H9 (cell line): Measurements from ENCODE around the gene NYAP2. TPM values are rescaled to one million over a fixed set of nuclear protein-coding genes. Genes with fewer than 3 reads are reported as not detected.

Source experiments
- DNase-seq: peaks from one replicate; pipeline ENCODE4 v3.0.0-alpha.2; 2017
- H2AFZ ChIP-seq: one replicate; pipeline ENCODE4 v1.6.1; 2013; ENCODE audit warnings: mild to moderate bottlenecking, low read length, control low read depth, moderate library complexity
- H2AK5ac ChIP-seq: 2 replicates; pipeline ENCODE4 v1.6.1; 2013; ENCODE audit warnings: low read length, control low read depth, mixed read lengths; ENCODE audit not compliant: insufficient read length
- H2BK120ac ChIP-seq: one replicate; pipeline ENCODE4 v1.6.1; 2013; ENCODE audit warnings: low read depth, mild to moderate bottlenecking, low read length, control low read depth, inconsistent platforms; ENCODE audit not compliant: poor library complexity, severe bottlenecking
- H2BK12ac ChIP-seq: 2 replicates; pipeline ENCODE4 v1.6.1; 2013; ENCODE audit warnings: low read length, control low read depth, mixed read lengths, low read depth; ENCODE audit not compliant: insufficient read length
- H2BK15ac ChIP-seq: 2 replicates; pipeline ENCODE4 v1.6.1; 2013; ENCODE audit warnings: low read depth, low read length, control low read depth
- H2BK20ac ChIP-seq: one replicate; pipeline ENCODE4 v1.6.1; 2013; ENCODE audit warnings: low read depth, mild to moderate bottlenecking, low read length, control low read depth, inconsistent platforms; ENCODE audit not compliant: poor library complexity, severe bottlenecking
- H2BK5ac ChIP-seq: 2 replicates; pipeline ENCODE4 v1.6.1; 2013; ENCODE audit warnings: low read length, control low read depth, mixed read lengths; ENCODE audit not compliant: insufficient read length
- H3K14ac ChIP-seq: 2 replicates; pipeline ENCODE4 v1.6.1; 2013; ENCODE audit warnings: low read length, control low read depth; ENCODE audit not compliant: insufficient read depth
- H3K18ac ChIP-seq: 2 replicates; pipeline ENCODE4 v1.6.1; 2013; ENCODE audit warnings: low read depth, mild to moderate bottlenecking, mixed read lengths, low read length, control low read depth; ENCODE audit not compliant: insufficient read length
- H3K23ac ChIP-seq: 2 replicates; pipeline ENCODE4 v1.6.1; 2013; ENCODE audit warnings: low read length, control low read depth, mixed read lengths, low read depth; ENCODE audit not compliant: insufficient read length
- H3K23me2 ChIP-seq: 2 replicates; pipeline ENCODE4 v1.6.1; 2013; ENCODE audit warnings: low read depth, mild to moderate bottlenecking, mixed read lengths, low read length, control low read depth; ENCODE audit not compliant: insufficient read length, poor library complexity, severe bottlenecking
- H3K27ac ChIP-seq: 2 replicates; pipeline ENCODE4 v1.5.1; 2013; ENCODE audit warnings: low read length, control low read depth, mixed read lengths, low read depth; ENCODE audit not compliant: insufficient read length
- H3K27me3 ChIP-seq: 2 replicates; pipeline ENCODE4 v1.6.1; 2013; ENCODE audit warnings: low read length, control low read depth, inconsistent platforms; ENCODE audit not compliant: insufficient read depth
- H3K4ac ChIP-seq: 2 replicates; pipeline ENCODE4 v1.6.1; 2013; ENCODE audit warnings: low read depth, mild to moderate bottlenecking, control low read depth, inconsistent platforms, low read length, moderate library complexity
- H3K4me1 ChIP-seq: 2 replicates; pipeline ENCODE4 v1.6.1; 2013; ENCODE audit warnings: low read length, control low read depth, inconsistent platforms; ENCODE audit not compliant: insufficient read depth
- H3K4me2 ChIP-seq: 2 replicates; pipeline ENCODE4 v1.6.1; 2013; ENCODE audit warnings: low read length, control low read depth, mixed read lengths; ENCODE audit not compliant: insufficient read length, insufficient read depth
- H3K56ac ChIP-seq: 2 replicates; pipeline ENCODE4 v1.6.1; 2013; ENCODE audit warnings: low read depth, mild to moderate bottlenecking, mixed read lengths, low read length, control low read depth; ENCODE audit not compliant: insufficient read length
- H3K79me1 ChIP-seq: 2 replicates; pipeline ENCODE4 v1.6.1; 2013; ENCODE audit warnings: low read depth, mild to moderate bottlenecking, moderate library complexity, low read length, control low read depth, inconsistent platforms; ENCODE audit not compliant: insufficient read depth, poor library complexity, severe bottlenecking
- H3K79me2 ChIP-seq: 2 replicates; pipeline ENCODE4 v1.6.1; 2013; ENCODE audit warnings: low read length, control low read depth, inconsistent platforms; ENCODE audit not compliant: insufficient read depth
- H3K9ac ChIP-seq: 2 replicates; pipeline ENCODE4 v1.6.1; 2013; ENCODE audit warnings: low read length, control low read depth, mixed read lengths; ENCODE audit not compliant: insufficient read length; ENCODE audit errors: extremely low read depth
- H3K9me3 ChIP-seq: one replicate; pipeline ENCODE4 v1.6.1; 2013; ENCODE audit warnings: low read depth, low read length, inconsistent platforms; ENCODE audit not compliant: control insufficient read depth
- H3T11ph ChIP-seq: one replicate; pipeline ENCODE4 v1.6.1; 2013; ENCODE audit warnings: mild to moderate bottlenecking, low read length, control low read depth, inconsistent platforms
- H4K20me1 ChIP-seq: one replicate; pipeline ENCODE4 v1.6.1; 2013; ENCODE audit not compliant: control insufficient read depth, insufficient read length, insufficient read depth
- H4K5ac ChIP-seq: 2 replicates; pipeline ENCODE4 v1.6.1; 2013; ENCODE audit warnings: low read depth, mild to moderate bottlenecking, mixed read lengths, low read length, control low read depth; ENCODE audit not compliant: insufficient read length
- H4K8ac ChIP-seq: replicated peaks from 2 replicates; pipeline ENCODE4 v1.6.1; 2013; ENCODE audit warnings: low read length, control low read depth, mixed read lengths, low read depth; ENCODE audit not compliant: insufficient read length
- H4K91ac ChIP-seq: 2 replicates; pipeline ENCODE4 v1.6.1; 2013; ENCODE audit warnings: low read depth, mild to moderate bottlenecking, moderate library complexity, mixed read lengths, low read length, control low read depth; ENCODE audit not compliant: insufficient read length
- H3K27ac Mint-ChIP-seq, 3 experiments: 2 replicates in 2 of 3; 3 replicates in 1 of 3; pipeline ENCODE4 v1.8.0; 2020 to 2021; ENCODE audit warnings: mixed read lengths in 3 of 3, mild to moderate bottlenecking in 1 of 3, moderate library complexity in 1 of 3
- H3K27me3 Mint-ChIP-seq: 2 replicates; pipeline ENCODE4 v1.8.0; 2021; ENCODE audit warnings: low read depth, mild to moderate bottlenecking, moderate library complexity, mixed read lengths
- H3K36me3 Mint-ChIP-seq, 3 experiments: 2 replicates in 2 of 3; 3 replicates in 1 of 3; pipeline ENCODE4 v1.8.0; 2020 to 2021; ENCODE audit warnings: low read depth in 3 of 3, mixed read lengths in 3 of 3; ENCODE audit not compliant: insufficient read depth in 1 of 3
- H3K4me1 Mint-ChIP-seq, 2 experiments: 2 replicates each; pipeline ENCODE4 v1.8.0; 2020; ENCODE audit warnings: mixed read lengths in 2 of 2
- H3K4me3 Mint-ChIP-seq, 2 experiments: 2 replicates in 1 of 2; 3 replicates in 1 of 2; pipeline ENCODE4 v1.8.0; 2020 to 2021; ENCODE audit warnings: mild to moderate bottlenecking in 2 of 2, mixed read lengths in 2 of 2, moderate library complexity in 1 of 2
- H3K9me3 Mint-ChIP-seq, 2 experiments: 2 replicates in 1 of 2; 3 replicates in 1 of 2; pipeline ENCODE4 v1.8.0; 2020; ENCODE audit warnings: mild to moderate bottlenecking in 2 of 2, mixed read lengths in 2 of 2, moderate library complexity in 1 of 2
- WGBS: extraction: QIAGEN DNeasy Blood & Tissue Kit; methylation state at CpG from one replicate; pipeline ENCODE4 v1.1.7; 2013; ENCODE audit warnings: missing lambda C conversion rate, low lambda C conversion rate, mixed read lengths; ENCODE audit not compliant: insufficient read length; ENCODE audit errors: extremely low coverage; 5-methylcytosine and 5-hydroxymethylcytosine counted together
- total RNA-seq: library from RNA; stranded (reverse); gene quantifications from 2 replicates; pipeline ENCODE4 v1.2.1, GENCODE V29; 2021
- TF ChIP-seq, protein P1 (sequence below): fragments of 200-600 bp; sonication (generic); conservative IDR thresholded peaks from 3 replicates; pipeline ENCODE4 v1.8.0; 2021; ENCODE audit warnings: antibody characterized with exemption, mild to moderate bottlenecking

Gene NYAP2
- total RNA-seq, 1 experiment from 2014 or later: not detected

DNA sequence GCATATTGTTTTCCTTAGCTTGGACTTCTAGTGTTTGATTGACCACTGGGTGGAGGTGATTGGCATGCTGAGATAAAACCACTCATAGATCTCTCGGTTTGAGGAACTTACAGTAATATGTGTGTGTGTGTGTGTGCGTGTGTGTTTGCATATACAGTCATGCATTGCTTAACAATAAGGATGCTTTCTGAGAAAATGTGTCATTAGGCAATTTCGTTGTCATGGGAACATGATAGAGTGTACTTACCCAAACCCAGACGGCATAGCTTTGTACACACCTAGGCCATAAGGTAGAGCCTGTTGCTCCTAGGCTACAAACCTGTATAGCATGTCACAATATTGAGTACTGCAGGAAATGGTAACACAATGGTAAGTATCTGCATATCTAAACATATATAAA lies 167.3 kb downstream of the NYAP2 start:
- no peak overlapping the region for H4K5ac ChIP-seq
- H3K9me3 ChIP-seq: peaks cover 8% of the 10 kb centered on the region
- no peak overlapping the region for H2AFZ ChIP-seq
- H3K23ac ChIP-seq: no peak overlapping the region
- no peak overlapping the region for H3K27ac ChIP-seq
- no peaks in the 10 kb centered on the region; the same call in 1 of the 2 replicates for H3K4me1 ChIP-seq
- no peak overlapping the region for H3K18ac ChIP-seq
- Mint-ChIP-seq H3K36me3 (peaks cover 2 to 5% (median 2%) of the 10 kb centered on the region in 3 experiments), H3K27ac (no peak overlapping the region), H3K9me3 (peaks cover 8 to 10% of the 10 kb centered on the region in 2 experiments), H3K27me3 (no peaks in the 10 kb centered on the region; the same call in none of the 2 replicates), H3K4me3 (no peak overlapping the region), H3K4me1 (peaks cover 5% of the 10 kb centered on the region in 2 experiments)
- no peak overlapping the region for H3K4me2 ChIP-seq
- H3K56ac ChIP-seq: no peak overlapping the region
- no peaks in the 10 kb centered on the region for H4K20me1 ChIP-seq
- H3K23me2 ChIP-seq: no peaks in the 10 kb centered on the region
- H3K27me3 ChIP-seq: no peaks in the 10 kb centered on the region
- no peak overlapping the region for H4K91ac ChIP-seq
- H4K8ac ChIP-seq: no peak overlapping the region
- no CpG with 5 or more reads among the region's 4 CpGs for WGBS
- no peak overlapping the region for H3K14ac ChIP-seq
- no peak overlapping the region for H2BK12ac ChIP-seq
- H2BK5ac ChIP-seq: no peak overlapping the region
- H3T11ph ChIP-seq: no peak overlapping the region
- H2BK20ac ChIP-seq: no peak overlapping the region
- H3K4ac ChIP-seq: no peak overlapping the region
- TF ChIP-seq, protein P1, sequence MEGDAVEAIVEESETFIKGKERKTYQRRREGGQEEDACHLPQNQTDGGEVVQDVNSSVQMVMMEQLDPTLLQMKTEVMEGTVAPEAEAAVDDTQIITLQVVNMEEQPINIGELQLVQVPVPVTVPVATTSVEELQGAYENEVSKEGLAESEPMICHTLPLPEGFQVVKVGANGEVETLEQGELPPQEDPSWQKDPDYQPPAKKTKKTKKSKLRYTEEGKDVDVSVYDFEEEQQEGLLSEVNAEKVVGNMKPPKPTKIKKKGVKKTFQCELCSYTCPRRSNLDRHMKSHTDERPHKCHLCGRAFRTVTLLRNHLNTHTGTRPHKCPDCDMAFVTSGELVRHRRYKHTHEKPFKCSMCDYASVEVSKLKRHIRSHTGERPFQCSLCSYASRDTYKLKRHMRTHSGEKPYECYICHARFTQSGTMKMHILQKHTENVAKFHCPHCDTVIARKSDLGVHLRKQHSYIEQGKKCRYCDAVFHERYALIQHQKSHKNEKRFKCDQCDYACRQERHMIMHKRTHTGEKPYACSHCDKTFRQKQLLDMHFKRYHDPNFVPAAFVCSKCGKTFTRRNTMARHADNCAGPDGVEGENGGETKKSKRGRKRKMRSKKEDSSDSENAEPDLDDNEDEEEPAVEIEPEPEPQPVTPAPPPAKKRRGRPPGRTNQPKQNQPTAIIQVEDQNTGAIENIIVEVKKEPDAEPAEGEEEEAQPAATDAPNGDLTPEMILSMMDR: no peak
- no peak overlapping the region for H2BK15ac ChIP-seq
- no peaks in the 10 kb centered on the region for H3K79me2 ChIP-seq
- no peaks in the 10 kb centered on the region for H3K79me1 ChIP-seq
- H2BK120ac ChIP-seq: no peak overlapping the region
- no peak overlapping the region for H2AK5ac ChIP-seq
- no peak overlapping the region for H3K9ac ChIP-seq
- DNase-seq: no peak
